K562 (cell line): ENCODE results near the gene CCNL1. TPM values are rescaled to one million over a fixed set of nuclear protein-coding genes. Genes with fewer than 3 reads are reported as not detected.
A peak's percentile ranks its signal among the peaks of the same experiment; 100 is the strongest.

Source experiments
- FOXP1 ChIP-seq: sonication (generic); formaldehyde crosslinking; IDR thresholded peaks from 2 replicates; pipeline ENCODE4 v1.8.0; 2022; ENCODE audit warnings: mild to moderate bottlenecking, missing genetic modification reagents
- FOXP4 ChIP-seq: sonication (generic); formaldehyde crosslinking; IDR thresholded peaks from 2 replicates; pipeline ENCODE4 v1.8.0; 2022; ENCODE audit warnings: mild to moderate bottlenecking, missing genetic modification reagents, borderline replicate concordance
- JUNB ChIP-seq: fragments of 450-650 bp; formaldehyde crosslinking; conservative IDR thresholded peaks from 2 replicates; pipeline ENCODE4 v1.4.0; 2020; ENCODE audit warnings: mild to moderate bottlenecking
- OTX1 ChIP-seq: fragments of 450-650 bp; formaldehyde crosslinking; IDR thresholded peaks from 2 replicates; pipeline ENCODE4 v1.4.0; 2022; ENCODE audit warnings: mild to moderate bottlenecking
- PHF21A ChIP-seq: fragments of 450-650 bp; IDR thresholded peaks from 2 replicates; pipeline ENCODE4 v1.6.1; 2017; ENCODE audit warnings: low read depth, borderline replicate concordance
- PHTF2 ChIP-seq: fragments of 250-450 bp; sonication (Bioruptor Pico); IDR thresholded peaks from 2 replicates; pipeline ENCODE4 v1.5.0; 2021; ENCODE audit warnings: mild to moderate bottlenecking
- SMARCA4 ChIP-seq: fragments of 450-650 bp; IDR thresholded peaks from 2 replicates; pipeline ENCODE4 v1.6.1; 2016
- SRF ChIP-seq, 2 experiments: fragments of 250-450, 450-650 bp in 1 of 2; sonication (Bioruptor Pico) in 1 of 2; sonication (generic) in 1 of 2; formaldehyde crosslinking; IDR thresholded peaks; 2 replicates each; pipeline versions ENCODE4 v1.5.0 to v1.5.1; 2020 to 2022; ENCODE audit warnings: mild to moderate bottlenecking in 1 of 2, missing genetic modification reagents in 1 of 2
- THRB ChIP-seq: fragments of 450-650 bp; formaldehyde crosslinking; conservative IDR thresholded peaks from 2 replicates; pipeline ENCODE4 v1.4.0; 2022; ENCODE audit warnings: mild to moderate bottlenecking, missing genetic modification characterization
- ZNF175 ChIP-seq: fragments of 200-800 bp; sonication (Bioruptor generic); IDR thresholded peaks from 2 replicates; pipeline ENCODE4 v1.6.1; 2016; ENCODE audit warnings: low read depth, mild to moderate bottlenecking, missing genetic modification characterization, missing compliant biosample characterization
- ZNF41 ChIP-seq: fragments of 250-450 bp; sonication (Bioruptor Pico); conservative IDR thresholded peaks from 2 replicates; pipeline ENCODE4 v1.4.0; 2020; ENCODE audit warnings: mild to moderate bottlenecking
- ZNF561 ChIP-seq: fragments of 450-650 bp; formaldehyde crosslinking; conservative IDR thresholded peaks from 2 replicates; pipeline ENCODE4 v1.4.0; 2020; ENCODE audit warnings: mild to moderate bottlenecking, moderate library complexity
- polyA plus RNA-seq, 8 experiments: library from polyadenylated mRNA; depleted of rRNA in 4 of 8; stranded (reverse) in 5 of 8; unstranded in 3 of 8; fragments of >200 nt; fragmentation: Nextera tagmentation in 2 of 8; fragmentation: Illumina TruSeq in 1 of 8; extraction: Ambion mirVana in 2 of 8; extraction: Trizol in 1 of 8; gene quantifications; 2 replicates each; pipeline versions ENCODE4 v1.2.1 to v1.2.3, GENCODE V29; 2011 to 2014; ENCODE audit warnings: inconsistent platforms in 1 of 8, missing spikeins in 1 of 8
- total RNA-seq, 7 experiments: library from RNA; depleted of rRNA in 6 of 7; stranded (reverse); fragments of >200 nt in 6 of 7; fragmentation: Illumina TruSeq in 2 of 7; extraction: Trizol in 2 of 7; gene quantifications; 2 replicates each; pipeline versions ENCODE4 v1.2.1 to v1.2.3, GENCODE V29; 2011 to 2021; ENCODE audit warnings: low replicate concordance in 1 of 7

CCNL1 gene
- total and polyA plus RNA-seq, 9 of the 15 experiments (the other 6 are each of a cell fraction or from before 2014, with no cell fraction given) = 16.1 to 186 (median 132) TPM

- TF ChIP-seq FOXP4 (no peak), PHTF2 (CRISPR knock-in tag) (no peak), JUNB (no peak), SRF (CRISPR knock-in tag; IDR thresholded peaks at IDR 0.05) (peak in 1 of 2 experiments; percentile 50; a peak in 1 of 4 replicates), FOXP1 (CRISPR knock-in tag) (no peak), OTX1 (CRISPR knock-in tag) (0 out of 2 replicates have a peak, but pooled peaks have one; percentile 67), SMARCA4 (peak; percentile 32; the same call in 1 of the 2 replicates), PHF21A (0 out of 2 replicates have a peak, but pooled peaks have one; percentile 31), ZNF41 (no peak), ZNF175 (CRISPR knock-in tag) (peak; percentile 5; the same call in 1 of the 2 replicates), ZNF561 (CRISPR knock-in tag) (no peak), THRB (0 out of 2 replicates have a peak, but pooled peaks have one; percentile 7)
Measured at GRCh38 chr3:157175691-157176507, 16.0 kb upstream of the CCNL1 start (continued).
